ENCODE data around the gene RASSF10. TPM values are rescaled to one million over a fixed set of nuclear protein-coding genes. Genes with fewer than 3 reads are reported as not detected.

Gene RASSF10
- total and polyA plus RNA-seq, 4 experiments from 2014 or later = not detected

DNA sequence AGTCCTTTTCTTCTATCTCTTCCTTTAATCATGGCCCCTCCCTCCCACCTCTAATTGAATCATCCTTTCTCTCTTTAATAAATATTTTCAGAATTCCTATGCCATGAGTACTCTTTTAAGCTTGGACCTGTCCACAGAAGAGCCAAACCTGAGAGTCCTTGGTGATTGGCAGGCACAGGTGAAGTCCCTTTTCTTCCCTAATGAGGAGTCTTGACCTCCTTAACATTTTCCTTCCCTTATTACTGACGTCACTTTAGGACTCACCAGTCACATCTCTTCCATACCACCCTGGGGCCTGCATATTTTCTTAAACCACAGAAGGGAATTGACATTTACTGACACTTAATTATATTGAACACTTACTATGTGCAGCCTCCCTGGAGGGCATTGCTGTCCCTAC lies 41.0 kb upstream of the RASSF10 start:
- CTCF ChIA-PET (ENCODE audit: partially characterized antibody) = no interaction called here
- H3K27me3 ChIP-seq (ENCODE audit: insufficient read depth, low read length) = no peaks in the 10 kb centered on the region
- POLR2A ChIA-PET (ENCODE audit: partially characterized antibody) = no interaction called here

GRCh38 chr11:12968826-12969225 lies 40.3 kb upstream of the RASSF10 start:
- Mint-ChIP-seq H3K4me3 (no peak overlapping the region), H3K4me1 (no peaks in the 10 kb centered on the region), H3K27me3 (peaks cover 16 to 18% of the 10 kb centered on the region in 2 donors), H3K36me3 (no peaks in the 10 kb centered on the region), H3K27ac (no peak overlapping the region), H3K9me3 (peaks cover 0 to 1% (median 0%) of the 10 kb centered on the region in 8 donors)
- Histone ChIP-seq H3K36me3 (ENCODE audit: insufficient read depth, low read length) (no peaks in the 10 kb centered on the region), H3K27me3 (ENCODE audit: insufficient read depth, low read length) (no peaks in the 10 kb centered on the region), H3K9me3 (ENCODE audit: control insufficient read depth in 1 of 2, low read length in 2 of 2) (no peaks in the 10 kb centered on the region), H3K4me3 (ENCODE audit: low read length in 2 of 2) (no peak overlapping the region), H3K27ac (ENCODE audit: low read depth, low read length) (no peak overlapping the region), H3K4me1 (ENCODE audit: insufficient read depth, low read length) (no peaks in the 10 kb centered on the region)
- ChIA-PET POLR2A (ENCODE audit: partially characterized antibody) (no interaction called here), CTCF (ENCODE audit: partially characterized antibody) (no interaction called here)
- DNase-seq = no peak
- intact Hi-C loops (cut with micrococcal nuclease) = no loop called here

More for the DNA sequence above, 41.0 kb upstream of the RASSF10 start:
- H3K27ac Mint-ChIP-seq = no peak overlapping the region
- DNase-seq = no peak
- Histone ChIP-seq H3K27ac (ENCODE audit: low read depth, low read length) (no peak overlapping the region), H3K36me3 (ENCODE audit: insufficient read depth, low read length) (no peaks in the 10 kb centered on the region), H3K4me3 (ENCODE audit: low read length in 2 of 2) (no peak overlapping the region), H3K4me1 (ENCODE audit: insufficient read depth, low read length) (no peaks in the 10 kb centered on the region), H3K9me3 (ENCODE audit: control insufficient read depth in 1 of 2, low read length in 2 of 2) (no peaks in the 10 kb centered on the region)
- H3K27me3 Mint-ChIP-seq = peaks cover 18 to 20% of the 10 kb centered on the region in 2 donors
- no peaks in the 10 kb centered on the region for H3K36me3 Mint-ChIP-seq
- no peaks in the 10 kb centered on the region for H3K4me1 Mint-ChIP-seq
- peaks cover 0 to 1% (median 0%) of the 10 kb centered on the region in 8 donors for H3K9me3 Mint-ChIP-seq
- intact Hi-C loops (cut with micrococcal nuclease) = no loop called here
- H3K4me3 Mint-ChIP-seq = no peak overlapping the region

GRCh38 chr11:12971955-12972354 lies 37.2 kb upstream of the RASSF10 start:
- Histone ChIP-seq H3K27me3 (ENCODE audit: insufficient read depth, low read length) (no peaks in the 10 kb centered on the region), H3K4me1 (ENCODE audit: insufficient read depth, low read length) (no peaks in the 10 kb centered on the region), H3K27ac (ENCODE audit: low read depth, low read length) (no peak overlapping the region), H3K36me3 (ENCODE audit: insufficient read depth, low read length) (no peaks in the 10 kb centered on the region), H3K4me3 (ENCODE audit: low read length in 2 of 2) (no peak overlapping the region), H3K9me3 (ENCODE audit: control insufficient read depth in 1 of 2, low read length in 2 of 2) (no peaks in the 10 kb centered on the region)
- Mint-ChIP-seq H3K27me3 (peaks cover 10 to 13% of the 10 kb centered on the region in 2 donors), H3K4me1 (no peaks in the 10 kb centered on the region), H3K27ac (no peak overlapping the region), H3K36me3 (no peaks in the 10 kb centered on the region), H3K9me3 (peaks cover 0 to 1% (median 0%) of the 10 kb centered on the region in 8 donors), H3K4me3 (no peak overlapping the region)
- intact Hi-C loops (cut with micrococcal nuclease) = no loop called here
- no peak for DNase-seq
- ChIA-PET CTCF (ENCODE audit: partially characterized antibody) (interaction anchor here (0.6 kb wide), 1 partner anchor 50 kb away, joined by 5 read pairs; no protein-coding TSS in a partner anchor), POLR2A (ENCODE audit: partially characterized antibody) (no interaction called here)

DNA sequence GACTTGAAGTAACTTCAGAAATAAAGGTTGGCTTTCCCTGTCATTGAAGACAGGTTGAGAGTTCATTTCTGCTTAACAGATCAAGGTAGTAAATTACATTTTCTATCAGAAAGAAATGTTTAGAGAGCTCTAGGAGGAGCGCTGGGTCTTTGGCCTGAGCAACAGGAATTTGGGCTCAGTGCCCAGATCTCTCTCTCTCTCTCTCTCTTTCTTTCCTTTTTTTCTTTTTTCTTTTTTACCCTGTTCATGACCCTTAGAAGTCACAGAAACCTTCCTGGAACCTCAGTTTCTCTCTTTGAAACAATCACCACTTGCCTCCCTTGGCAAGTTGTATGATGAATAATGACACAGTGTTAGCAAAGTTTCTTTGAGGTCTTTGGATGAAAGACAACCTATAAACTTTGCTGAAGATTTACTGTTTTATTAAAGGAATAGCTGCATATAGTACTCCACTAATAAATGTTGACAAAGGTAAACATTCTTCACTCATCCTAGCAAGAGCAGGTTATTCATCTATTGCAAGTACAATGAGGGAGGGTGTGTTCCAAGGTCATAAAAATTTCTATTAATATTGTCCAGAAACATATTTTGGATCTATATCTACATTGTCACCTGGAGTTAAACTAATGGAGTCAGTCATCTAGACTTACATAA lies 35.5 kb upstream of the RASSF10 start:
- Mint-ChIP-seq H3K4me3 (no peak overlapping the region), H3K27me3 (peaks cover 6 to 9% of the 10 kb centered on the region in 2 donors), H3K36me3 (no peaks in the 10 kb centered on the region), H3K9me3 (peaks cover 0 to 1% (median 0%) of the 10 kb centered on the region in 8 donors), H3K27ac (no peak overlapping the region), H3K4me1 (no peaks in the 10 kb centered on the region)
- CTCF ChIA-PET (ENCODE audit: partially characterized antibody) = interaction anchor here (3.1 kb wide), 1 partner anchor 9 kb away, joined by 21 read pairs; no protein-coding TSS in a partner anchor
- no peak for DNase-seq
- no peak overlapping the region for H3K4me3 ChIP-seq (ENCODE audit: low read length in 2 of 2)
- H3K36me3 ChIP-seq (ENCODE audit: insufficient read depth, low read length) = no peaks in the 10 kb centered on the region
- no peak overlapping the region for H3K27ac ChIP-seq (ENCODE audit: low read depth, low read length)
- POLR2A ChIA-PET (ENCODE audit: partially characterized antibody) = no interaction called here
- no peaks in the 10 kb centered on the region for H3K9me3 ChIP-seq (ENCODE audit: control insufficient read depth in 1 of 2, low read length in 2 of 2)
- H3K4me1 ChIP-seq (ENCODE audit: insufficient read depth, low read length) = no peaks in the 10 kb centered on the region
- no peaks in the 10 kb centered on the region for H3K27me3 ChIP-seq (ENCODE audit: insufficient read depth, low read length)
- intact Hi-C loops (cut with micrococcal nuclease) = no loop called here

DNA sequence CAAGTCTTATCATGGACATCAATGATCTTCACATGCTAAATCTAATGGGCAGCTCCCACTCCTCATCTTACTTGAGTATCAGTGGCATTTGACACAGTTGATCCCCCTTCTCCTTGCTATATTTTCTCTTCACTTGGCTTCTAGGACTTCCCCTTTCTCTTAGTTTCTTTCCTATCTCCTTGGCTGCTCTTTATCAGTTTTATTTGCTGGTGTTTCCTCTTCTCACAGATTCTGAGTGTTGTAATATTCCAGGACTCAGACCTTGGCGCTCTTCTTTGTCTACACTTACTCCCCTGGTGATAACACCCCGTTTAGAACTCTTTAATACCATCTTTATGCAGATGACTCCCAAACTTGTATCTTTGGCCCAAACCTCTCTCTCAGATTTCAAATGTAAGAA lies 33.9 kb upstream of the RASSF10 start:
- H3K4me1 Mint-ChIP-seq = no peaks in the 10 kb centered on the region
- H3K36me3 ChIP-seq (ENCODE audit: insufficient read depth, low read length) = no peaks in the 10 kb centered on the region
- H3K4me3 ChIP-seq (ENCODE audit: low read length in 2 of 2) = no peak overlapping the region
- no peaks in the 10 kb centered on the region for H3K27me3 ChIP-seq (ENCODE audit: insufficient read depth, low read length)
- H3K4me3 Mint-ChIP-seq = no peak overlapping the region
- no peak overlapping the region for H3K27ac Mint-ChIP-seq
- DNase-seq = no peak
- POLR2A ChIA-PET (ENCODE audit: partially characterized antibody) = no interaction called here
- H3K36me3 Mint-ChIP-seq = no peaks in the 10 kb centered on the region
- H3K4me1 ChIP-seq (ENCODE audit: insufficient read depth, low read length) = no peaks in the 10 kb centered on the region
- H3K9me3 Mint-ChIP-seq = peaks cover 0 to under 1% (median 0%) of the 10 kb centered on the region in 8 donors
- H3K27me3 Mint-ChIP-seq = peaks cover 6 to 8% of the 10 kb centered on the region in 2 donors
- H3K27ac ChIP-seq (ENCODE audit: low read depth, low read length) = no peak overlapping the region
- intact Hi-C loops (cut with micrococcal nuclease) = no loop called here
- CTCF ChIA-PET (ENCODE audit: partially characterized antibody) = interaction anchor here (3.1 kb wide), 1 partner anchor 10 kb away, joined by 21 read pairs; no protein-coding TSS in a partner anchor
- H3K9me3 ChIP-seq (ENCODE audit: control insufficient read depth in 1 of 2, low read length in 2 of 2) = no peaks in the 10 kb centered on the region

- Histone ChIP-seq H3K4me1 (ENCODE audit: insufficient read depth, low read length) (no peaks in the 10 kb centered on the region), H3K36me3 (ENCODE audit: insufficient read depth, low read length) (no peaks in the 10 kb centered on the region), H3K27me3 (ENCODE audit: insufficient read depth, low read length) (no peaks in the 10 kb centered on the region), H3K9me3 (ENCODE audit: control insufficient read depth in 1 of 2, low read length in 2 of 2) (no peaks in the 10 kb centered on the region), H3K27ac (ENCODE audit: low read depth, low read length) (no peak overlapping the region), H3K4me3 (ENCODE audit: low read length in 2 of 2) (no peak overlapping the region)
- no peak overlapping the region for H3K27ac Mint-ChIP-seq
- H3K27me3 Mint-ChIP-seq = peaks cover 4 to 8% of the 10 kb centered on the region in 2 donors
- H3K36me3 Mint-ChIP-seq = no peaks in the 10 kb centered on the region
- ChIA-PET CTCF (ENCODE audit: partially characterized antibody) (interaction anchor here (0.9 to 1.2 kb wide), 2 partner anchors 17 to 91 kb away, joined by 4 to 5 read pairs; no protein-coding TSS in a partner anchor), POLR2A (ENCODE audit: partially characterized antibody) (no interaction called here)
- H3K4me1 Mint-ChIP-seq = no peaks in the 10 kb centered on the region
- no peak overlapping the region for H3K4me3 Mint-ChIP-seq
- no peaks in the 10 kb centered on the region for H3K9me3 Mint-ChIP-seq
- intact Hi-C loops (cut with micrococcal nuclease) = no loop called here
- no peak for DNase-seq
These were observed 29.0 kb upstream of the RASSF10 start for GRCh38 chr11:12979928-12980689.

DNA sequence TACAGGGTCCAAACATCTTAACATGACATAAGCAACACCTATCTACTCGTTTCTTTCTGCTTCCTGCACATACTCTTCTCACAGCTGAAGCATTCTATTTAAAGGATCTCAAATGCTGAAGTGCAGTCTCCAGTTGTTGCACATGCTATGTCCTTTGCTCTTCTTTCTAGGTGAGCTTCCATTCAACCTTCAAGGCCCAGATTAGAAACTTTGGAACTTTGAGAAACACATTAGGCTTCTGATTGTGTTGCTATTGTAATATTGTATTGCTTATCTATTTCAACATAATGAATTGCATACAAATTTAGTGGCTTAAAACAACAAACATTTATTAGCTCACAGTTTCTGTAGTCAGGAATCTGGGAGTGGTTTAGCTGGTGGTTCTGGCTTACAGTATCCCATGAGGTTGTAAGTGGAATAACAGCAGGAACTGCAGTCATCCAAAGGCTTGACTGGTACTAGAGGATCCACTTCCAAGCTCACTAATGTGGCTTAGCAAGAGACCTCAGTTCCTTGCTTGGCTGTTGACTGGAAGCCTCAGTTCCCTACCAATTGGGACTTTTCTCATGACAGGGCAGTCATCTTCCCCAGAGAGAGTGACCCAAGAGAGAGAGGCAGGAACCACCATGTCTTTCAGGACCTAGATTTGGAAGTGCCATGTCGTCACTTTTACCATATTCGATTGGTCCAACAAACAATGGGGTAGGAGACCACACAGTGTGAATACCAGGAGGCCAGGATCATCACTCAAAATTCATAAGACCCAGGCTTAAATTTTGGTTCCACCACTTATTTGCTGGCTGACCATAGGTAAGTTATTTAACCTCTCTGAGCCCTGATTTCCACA lies 27.2 kb upstream of the RASSF10 start:
- Mint-ChIP-seq H3K4me3 (no peak overlapping the region), H3K27me3 (peaks cover 4 to 16% of the 10 kb centered on the region in 2 donors), H3K9me3 (no peaks in the 10 kb centered on the region), H3K4me1 (no peaks in the 10 kb centered on the region), H3K27ac (no peak overlapping the region), H3K36me3 (no peaks in the 10 kb centered on the region)
- Histone ChIP-seq H3K27ac (ENCODE audit: low read depth, low read length) (no peak overlapping the region), H3K27me3 (ENCODE audit: insufficient read depth, low read length) (no peaks in the 10 kb centered on the region), H3K4me3 (ENCODE audit: low read length in 2 of 2) (no peak overlapping the region), H3K9me3 (ENCODE audit: control insufficient read depth in 1 of 2, low read length in 2 of 2) (no peaks in the 10 kb centered on the region), H3K4me1 (ENCODE audit: insufficient read depth, low read length) (no peaks in the 10 kb centered on the region), H3K36me3 (ENCODE audit: insufficient read depth, low read length) (no peaks in the 10 kb centered on the region)
- intact Hi-C loops (cut with micrococcal nuclease) = no loop called here
- ChIA-PET POLR2A (ENCODE audit: partially characterized antibody) (no interaction called here), CTCF (ENCODE audit: partially characterized antibody) (no interaction called here)
- DNase-seq = no peak
